Measurements from ENCODE around the gene BET1. TPM values are rescaled to one million over a fixed set of nuclear protein-coding genes. Genes with fewer than 3 reads are reported as not detected.
A peak's percentile ranks its signal among the peaks of the same experiment; 100 is the strongest.

BET1 gene, protein sequence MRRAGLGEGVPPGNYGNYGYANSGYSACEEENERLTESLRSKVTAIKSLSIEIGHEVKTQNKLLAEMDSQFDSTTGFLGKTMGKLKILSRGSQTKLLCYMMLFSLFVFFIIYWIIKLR
- 10 to 100 TPM; 13.7 to 15.9 TPM for total RNA-seq

DNA sequence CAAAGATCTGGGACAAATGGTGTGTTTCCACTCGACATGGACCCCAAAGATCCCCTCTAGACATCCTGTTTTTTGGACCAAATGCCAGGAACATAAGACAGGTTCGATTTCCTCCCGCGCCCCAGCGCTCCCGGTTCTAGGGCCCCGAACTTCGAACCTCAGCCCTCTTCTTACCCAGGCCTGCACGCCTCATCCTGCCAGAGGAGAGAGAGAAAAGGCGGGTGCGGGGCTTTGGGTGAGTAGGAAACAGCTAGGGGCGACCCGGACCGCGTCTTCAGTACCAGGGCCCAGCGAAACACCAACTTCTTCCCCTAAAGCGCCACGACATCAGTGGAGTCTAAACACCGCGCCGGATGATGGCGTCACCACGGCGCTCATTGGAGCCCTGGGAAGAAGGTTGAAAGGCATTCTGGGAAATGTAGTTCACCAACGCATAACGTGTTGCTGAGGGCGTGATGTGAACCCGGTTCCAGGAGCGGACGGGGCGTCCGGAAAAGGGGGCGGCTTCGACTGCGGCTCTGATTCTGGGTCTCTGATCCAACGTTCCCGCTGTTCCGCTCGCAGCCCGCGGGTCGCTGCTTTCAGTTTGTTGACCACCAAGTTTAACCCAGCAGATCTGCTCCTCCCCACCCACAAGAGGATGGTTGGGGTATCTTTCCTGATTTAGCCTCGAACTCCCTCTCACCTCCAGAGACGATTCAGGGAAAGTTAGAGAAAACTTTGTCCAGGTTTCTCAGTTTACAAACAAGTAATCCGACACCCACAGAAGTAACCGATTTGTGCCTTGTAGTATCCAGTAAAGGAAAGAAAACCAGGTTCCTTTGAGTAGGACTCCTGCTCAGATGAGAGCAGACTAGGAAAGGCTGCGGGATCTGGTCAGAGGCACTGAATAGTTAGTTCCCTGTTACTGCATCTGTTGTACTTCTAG is at the start of gene BET1:
BET1 (minus strand) TSS at position 332 of the 928 bp plus-strand sequence; CDS start at position 193, 139 bp downstream.
- Mint-ChIP-seq H3K4me3 (peak within 1 kb of the TSS; percentile 98), H3K27me3 (ENCODE audit: low read depth) (peaks cover 13% of the 10 kb centered on the region), H3K9me3 (ENCODE audit: insufficient read depth) (no peaks in the 10 kb centered on the region), H3K4me1 (ENCODE audit: low read depth) (peaks cover 28% of the 10 kb centered on the region), H3K36me3 (ENCODE audit: low read depth) (peaks cover 3% of the 10 kb centered on the region), H3K27ac (peak within 1 kb of the TSS; percentile 97)
- DNase-seq = peak; percentile 95
- ATAC-seq = peak; percentile 99
- CTCF ChIA-PET = no interaction called here
- POLR2A ChIA-PET = no interaction called here

- H3K4me3 Mint-ChIP-seq = no peak overlapping the region
- H3K27me3 Mint-ChIP-seq (ENCODE audit: low read depth) = peaks cover 9% of the 10 kb centered on the region
- CTCF ChIA-PET = no interaction called here
- H3K36me3 Mint-ChIP-seq (ENCODE audit: low read depth) = no peaks in the 10 kb centered on the region
- no peaks in the 10 kb centered on the region for H3K4me1 Mint-ChIP-seq (ENCODE audit: low read depth)
- no peaks in the 10 kb centered on the region for H3K9me3 Mint-ChIP-seq (ENCODE audit: insufficient read depth)
- no peak overlapping the region for H3K27ac Mint-ChIP-seq
- DNase-seq (no peak), ATAC-seq (no peak)
- POLR2A ChIA-PET = no interaction called here
Observed at GRCh38 chr7:94053532-94053931, 49.4 kb upstream of the BET1 start.

- CTCF ChIA-PET = no interaction called here
- ATAC-seq = no peak
Observed at GRCh38 chr7:94052398-94053180, 48.4 kb upstream of the BET1 start.

DNA sequence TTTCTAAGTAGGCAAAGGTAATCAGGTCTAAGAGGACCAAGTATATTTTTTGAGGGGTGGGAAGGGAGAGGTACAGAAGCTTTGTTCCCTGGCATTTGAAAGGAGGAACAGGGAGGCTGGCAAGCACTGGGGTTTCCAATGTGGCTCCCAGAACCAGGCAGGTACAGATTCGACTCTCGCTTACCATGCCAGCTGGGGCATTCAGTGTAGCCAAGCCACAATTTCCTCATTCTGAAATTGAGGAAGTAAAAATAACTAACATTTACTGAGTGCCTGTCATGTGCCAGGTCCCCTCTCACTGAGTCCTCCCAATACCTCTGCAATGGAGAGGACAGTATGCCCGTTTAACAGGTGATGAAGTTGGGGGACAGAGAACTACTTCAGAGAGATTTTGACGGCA is 45.9 kb upstream of the BET1 start:
- ChIA-PET CTCF (no interaction called here), POLR2A (no interaction called here)
- H3K27me3 Mint-ChIP-seq (ENCODE audit: low read depth) = peaks cover 16% of the 10 kb centered on the region
- H3K4me3 Mint-ChIP-seq = no peak overlapping the region
- no peak overlapping the region for H3K27ac Mint-ChIP-seq
- DNase-seq (no peak), ATAC-seq (no peak)
- no peaks in the 10 kb centered on the region for H3K4me1 Mint-ChIP-seq (ENCODE audit: low read depth)
- no peaks in the 10 kb centered on the region for H3K9me3 Mint-ChIP-seq (ENCODE audit: insufficient read depth)
- no peaks in the 10 kb centered on the region for H3K36me3 Mint-ChIP-seq (ENCODE audit: low read depth)

More at GRCh38 chr7:94052398-94053180, 48.4 kb upstream of the BET1 start:
- no peaks in the 10 kb centered on the region for H3K9me3 Mint-ChIP-seq (ENCODE audit: insufficient read depth)
- no peak overlapping the region for H3K4me3 Mint-ChIP-seq
- H3K36me3 Mint-ChIP-seq (ENCODE audit: low read depth) = no peaks in the 10 kb centered on the region
- no peaks in the 10 kb centered on the region for H3K4me1 Mint-ChIP-seq (ENCODE audit: low read depth)
- H3K27ac Mint-ChIP-seq = no peak overlapping the region
- POLR2A ChIA-PET = no interaction called here
- peaks cover 14% of the 10 kb centered on the region for H3K27me3 Mint-ChIP-seq (ENCODE audit: low read depth)
- DNase-seq = no peak

DNA sequence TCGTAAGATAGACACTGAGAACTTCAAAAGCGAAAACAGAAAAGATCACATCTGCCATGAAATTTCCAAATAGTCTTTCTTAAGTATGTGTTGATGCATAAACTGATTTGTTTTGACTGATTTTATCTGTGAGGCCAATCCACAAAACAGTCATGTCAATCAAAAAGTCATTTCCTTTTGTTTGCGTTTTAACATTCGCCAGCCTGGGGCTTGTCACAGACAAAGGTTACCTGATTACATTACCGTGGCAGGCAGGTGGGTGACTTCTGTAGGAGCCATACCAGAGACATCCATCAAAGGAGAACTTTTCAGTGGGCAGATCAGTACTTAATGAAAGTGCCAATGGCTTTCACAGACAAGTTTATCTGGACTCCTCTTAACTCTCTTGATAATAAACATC is 45.5 kb upstream of the BET1 start:
- ChIA-PET CTCF (no interaction called here), POLR2A (no interaction called here)
- Mint-ChIP-seq H3K9me3 (ENCODE audit: insufficient read depth) (no peaks in the 10 kb centered on the region), H3K27me3 (ENCODE audit: low read depth) (peaks cover 16% of the 10 kb centered on the region), H3K27ac (no peak overlapping the region), H3K4me1 (ENCODE audit: low read depth) (no peaks in the 10 kb centered on the region), H3K36me3 (ENCODE audit: low read depth) (no peaks in the 10 kb centered on the region), H3K4me3 (no peak overlapping the region)
- DNase-seq (no peak), ATAC-seq (no peak)

DNA sequence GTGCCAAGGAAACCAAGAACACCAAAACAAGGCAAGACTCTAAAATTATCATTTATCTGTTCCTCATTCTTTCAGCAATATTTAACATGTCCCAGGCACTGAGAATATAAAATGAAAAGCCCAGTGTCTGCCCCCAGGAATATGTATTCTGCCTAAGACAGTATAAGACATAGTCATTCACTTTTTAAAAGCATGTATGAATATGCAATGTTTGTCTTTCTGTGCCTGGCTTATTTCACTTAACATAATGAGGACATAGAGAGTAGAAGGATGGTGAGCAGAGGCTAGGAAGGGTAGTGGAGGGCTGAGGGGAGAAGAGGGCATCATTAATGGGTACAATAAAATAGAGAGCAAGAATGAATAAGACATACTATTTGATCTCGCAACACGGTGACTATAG is 44.6 kb upstream of the BET1 start:
- CTCF ChIA-PET = no interaction called here
- Mint-ChIP-seq H3K9me3 (ENCODE audit: insufficient read depth) (no peaks in the 10 kb centered on the region), H3K27ac (no peak overlapping the region), H3K36me3 (ENCODE audit: low read depth) (no peaks in the 10 kb centered on the region), H3K4me3 (no peak overlapping the region), H3K27me3 (ENCODE audit: low read depth) (peaks cover 14% of the 10 kb centered on the region), H3K4me1 (ENCODE audit: low read depth) (no peaks in the 10 kb centered on the region)
- POLR2A ChIA-PET = no interaction called here
- no peak for ATAC-seq
- DNase-seq = no peak

GRCh38 chr7:94047956-94048355 is 43.8 kb upstream of the BET1 start:
- Mint-ChIP-seq H3K27ac (no peak overlapping the region), H3K4me3 (no peak overlapping the region), H3K36me3 (ENCODE audit: low read depth) (no peaks in the 10 kb centered on the region), H3K9me3 (ENCODE audit: insufficient read depth) (no peaks in the 10 kb centered on the region), H3K4me1 (ENCODE audit: low read depth) (no peaks in the 10 kb centered on the region), H3K27me3 (ENCODE audit: low read depth) (peaks cover 14% of the 10 kb centered on the region)
- no peak for DNase-seq
- ChIA-PET CTCF (no interaction called here), POLR2A (no interaction called here)
- ATAC-seq = no peak

DNA sequence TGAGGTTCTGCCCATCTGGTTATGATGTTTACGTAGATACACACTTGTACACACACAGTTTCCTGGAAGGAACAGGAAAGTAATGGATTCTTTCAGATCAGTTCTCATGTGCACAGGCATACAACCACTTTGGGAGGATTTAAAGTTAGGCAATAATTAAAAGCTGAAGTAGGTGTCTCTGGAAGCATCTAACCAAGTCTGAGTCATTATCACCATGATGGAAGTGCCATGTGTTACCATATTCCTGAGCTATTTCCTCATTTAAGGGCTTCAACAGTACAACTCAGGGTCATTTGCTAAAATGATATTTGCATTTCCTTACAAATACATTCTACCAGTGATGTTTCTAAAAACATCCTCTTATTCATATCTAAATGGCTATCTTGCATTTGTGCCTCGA is 41.4 kb upstream of the BET1 start:
- no peak overlapping the region for H3K4me3 Mint-ChIP-seq
- H3K27ac Mint-ChIP-seq = no peak overlapping the region
- no peaks in the 10 kb centered on the region for H3K36me3 Mint-ChIP-seq (ENCODE audit: low read depth)
- H3K27me3 Mint-ChIP-seq (ENCODE audit: low read depth) = peaks cover 19% of the 10 kb centered on the region
- ChIA-PET POLR2A (no interaction called here), CTCF (no interaction called here)
- no peaks in the 10 kb centered on the region for H3K9me3 Mint-ChIP-seq (ENCODE audit: insufficient read depth)
- DNase-seq = no peak
- H3K4me1 Mint-ChIP-seq (ENCODE audit: low read depth) = no peaks in the 10 kb centered on the region
- no peak for ATAC-seq

DNA sequence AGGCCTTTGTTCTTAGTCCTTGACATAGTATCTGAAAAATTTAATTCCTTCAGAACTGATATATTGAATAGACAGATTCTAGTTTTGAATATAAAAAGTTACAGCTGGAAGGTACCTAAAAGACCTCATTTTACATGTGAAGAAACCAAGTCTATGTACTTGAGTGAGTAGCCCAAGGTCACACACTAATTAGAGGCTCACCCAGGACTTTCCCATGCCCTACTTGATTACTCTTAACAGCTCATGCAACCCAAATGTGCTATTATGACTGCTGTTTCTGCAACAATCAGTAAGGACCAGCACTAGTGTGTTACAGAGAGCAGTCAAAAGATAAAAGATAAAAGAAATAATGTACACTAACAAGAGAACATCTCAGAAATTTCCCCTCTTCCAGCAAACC is 40.7 kb upstream of the BET1 start:
- Mint-ChIP-seq H3K36me3 (ENCODE audit: low read depth) (no peaks in the 10 kb centered on the region), H3K27me3 (ENCODE audit: low read depth) (peaks cover 19% of the 10 kb centered on the region), H3K27ac (no peak overlapping the region), H3K4me3 (no peak overlapping the region), H3K9me3 (ENCODE audit: insufficient read depth) (no peaks in the 10 kb centered on the region), H3K4me1 (ENCODE audit: low read depth) (no peaks in the 10 kb centered on the region)
- ChIA-PET POLR2A (no interaction called here), CTCF (no interaction called here)
- no peak for DNase-seq
- no peak for ATAC-seq

DNA sequence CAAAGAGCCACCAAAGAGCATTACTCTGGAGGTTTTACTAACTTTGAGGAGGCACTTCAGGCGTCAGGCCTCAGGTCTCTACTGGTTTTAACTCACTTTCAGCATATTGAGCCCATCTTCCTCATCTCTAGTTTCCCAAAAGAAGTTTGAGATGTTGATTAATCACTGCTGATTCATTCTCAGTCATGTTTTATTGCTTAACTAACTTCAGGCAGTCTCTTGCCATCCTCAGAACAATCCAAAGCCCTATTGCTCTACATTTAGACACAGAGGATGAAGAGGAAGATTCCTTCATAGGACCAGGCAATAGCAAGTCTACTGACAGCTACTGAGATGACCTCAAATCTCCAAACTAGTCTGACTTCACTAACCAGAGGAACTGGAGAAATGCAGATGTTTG is 39.1 kb upstream of the BET1 start:
- no peak for DNase-seq
- ChIA-PET CTCF (no interaction called here), POLR2A (no interaction called here)
- no peaks in the 10 kb centered on the region for H3K4me1 Mint-ChIP-seq (ENCODE audit: low read depth)
- H3K9me3 Mint-ChIP-seq (ENCODE audit: insufficient read depth) = no peaks in the 10 kb centered on the region
- no peaks in the 10 kb centered on the region for H3K36me3 Mint-ChIP-seq (ENCODE audit: low read depth)
- peaks cover 15% of the 10 kb centered on the region for H3K27me3 Mint-ChIP-seq (ENCODE audit: low read depth)
- no peak overlapping the region for H3K4me3 Mint-ChIP-seq
- H3K27ac Mint-ChIP-seq = no peak overlapping the region
- ATAC-seq = no peak

DNA sequence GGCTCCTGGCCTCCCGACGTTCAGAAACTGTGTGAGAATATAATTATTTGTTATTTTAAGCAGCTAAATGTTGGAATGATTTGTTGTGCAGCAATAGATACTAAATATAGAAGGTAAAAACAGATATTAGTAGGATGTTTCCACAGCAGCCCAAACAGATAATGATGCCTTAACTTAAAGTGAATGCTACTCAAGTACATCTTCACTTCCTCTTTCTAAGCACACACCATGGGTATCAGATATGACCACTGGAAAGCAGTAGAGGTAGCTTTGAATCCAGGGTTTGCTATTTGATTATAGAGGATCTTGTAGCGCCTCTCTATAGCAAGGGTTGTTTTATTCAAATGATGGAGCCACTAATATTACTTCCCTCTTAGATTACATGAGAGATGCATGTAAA is 38.2 kb upstream of the BET1 start:
- no peak for DNase-seq
- Mint-ChIP-seq H3K9me3 (ENCODE audit: insufficient read depth) (no peaks in the 10 kb centered on the region), H3K36me3 (ENCODE audit: low read depth) (no peaks in the 10 kb centered on the region), H3K4me3 (no peak overlapping the region), H3K4me1 (ENCODE audit: low read depth) (no peaks in the 10 kb centered on the region), H3K27ac (no peak overlapping the region), H3K27me3 (ENCODE audit: low read depth) (peaks cover 12% of the 10 kb centered on the region)
- ATAC-seq = no peak
- ChIA-PET POLR2A (no interaction called here), CTCF (no interaction called here)

- H3K27me3 Mint-ChIP-seq (ENCODE audit: low read depth) = peaks cover 12% of the 10 kb centered on the region
- H3K9me3 Mint-ChIP-seq (ENCODE audit: insufficient read depth) = no peaks in the 10 kb centered on the region
- ChIA-PET CTCF (interaction anchor here (1.4 kb wide), 1 partner anchor 46 kb away, joined by 3 read pairs; no protein-coding TSS in a partner anchor), POLR2A (no interaction called here)
- H3K4me1 Mint-ChIP-seq (ENCODE audit: low read depth) = no peaks in the 10 kb centered on the region
- no peak overlapping the region for H3K27ac Mint-ChIP-seq
- no peaks in the 10 kb centered on the region for H3K36me3 Mint-ChIP-seq (ENCODE audit: low read depth)
- ATAC-seq (no peak), DNase-seq (no peak)
- H3K4me3 Mint-ChIP-seq = no peak overlapping the region
Observed at GRCh38 chr7:94041529-94041928, 37.4 kb upstream of the BET1 start.
